GM18499 (cell line): ENCODE results near the gene MAP4K5.

Source experiments
- ATAC-seq: cut with Tn5 transposase; IDR thresholded peaks from one replicate; pipeline ENCODE4 v1.9.1; 2021; ENCODE audit warnings: moderate number of reproducible peaks; ENCODE audit not compliant: insufficient read depth, unreplicated experiment

The MAP4K5 gene

DNA sequence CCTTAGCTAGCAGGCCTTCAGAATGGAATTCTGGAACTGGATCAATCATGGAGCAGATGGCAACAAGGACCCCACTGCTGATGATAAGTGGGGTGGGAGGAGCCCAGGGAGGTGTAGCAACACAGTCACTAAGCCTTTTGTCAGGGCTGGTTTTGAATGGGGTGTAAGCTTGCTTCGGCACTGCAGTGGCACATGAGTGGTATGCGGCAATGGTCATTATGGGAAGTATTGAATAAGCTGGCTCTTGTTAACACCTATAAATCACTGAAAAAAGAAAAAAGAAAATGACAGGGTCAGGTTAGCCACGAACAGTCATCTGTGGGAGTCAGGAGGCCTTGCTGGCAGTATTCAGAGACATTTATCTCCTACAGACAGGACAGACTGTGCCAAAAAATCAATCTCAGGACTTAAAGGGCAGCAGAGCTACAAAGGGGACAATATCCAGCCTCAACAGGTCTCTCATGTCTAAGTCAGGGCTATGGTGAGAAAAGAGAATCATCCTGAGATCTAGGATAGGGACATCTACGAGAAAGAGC, 154.8 kb downstream of the MAP4K5 start:
- no peak for ATAC-seq

DNA sequence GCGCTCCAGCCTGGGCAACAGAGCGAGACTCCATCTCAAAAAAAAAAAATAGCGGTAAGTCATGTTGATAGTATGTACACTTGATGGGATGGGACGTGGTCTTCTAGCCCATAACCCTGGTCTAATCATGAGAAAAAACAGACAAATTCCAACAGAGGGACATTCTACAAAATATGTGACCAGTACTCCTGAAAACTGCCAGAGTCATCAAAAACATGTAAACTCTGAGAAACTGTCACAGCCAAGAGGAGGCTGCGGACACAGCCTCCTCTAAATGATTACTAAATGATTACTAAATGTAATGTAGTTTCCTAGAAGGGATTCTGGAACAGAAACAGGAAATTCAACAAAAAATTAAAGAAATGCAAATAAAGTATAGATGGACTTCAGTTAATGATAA, 156.6 kb downstream of the MAP4K5 start:
- ATAC-seq: no peak

DNA sequence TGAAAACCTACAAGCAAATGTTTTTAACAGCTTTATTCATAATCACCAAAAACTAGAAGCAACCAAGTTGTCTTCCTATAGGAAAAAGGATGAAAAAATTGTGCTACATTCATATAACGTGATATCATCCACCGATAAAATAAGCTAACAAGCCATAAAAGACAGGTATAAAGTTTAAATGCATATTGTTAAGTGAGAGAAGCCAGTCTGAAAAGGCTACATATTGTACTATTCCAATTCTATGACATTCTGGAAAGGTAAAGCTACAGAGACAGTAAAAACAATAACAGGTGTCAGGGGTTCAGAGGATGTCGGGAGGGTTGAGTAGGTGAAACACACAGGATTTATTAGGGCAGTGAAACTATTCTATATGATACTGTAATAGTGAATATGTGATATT, 158.4 kb downstream of the MAP4K5 start:
- ATAC-seq: no peak

DNA sequence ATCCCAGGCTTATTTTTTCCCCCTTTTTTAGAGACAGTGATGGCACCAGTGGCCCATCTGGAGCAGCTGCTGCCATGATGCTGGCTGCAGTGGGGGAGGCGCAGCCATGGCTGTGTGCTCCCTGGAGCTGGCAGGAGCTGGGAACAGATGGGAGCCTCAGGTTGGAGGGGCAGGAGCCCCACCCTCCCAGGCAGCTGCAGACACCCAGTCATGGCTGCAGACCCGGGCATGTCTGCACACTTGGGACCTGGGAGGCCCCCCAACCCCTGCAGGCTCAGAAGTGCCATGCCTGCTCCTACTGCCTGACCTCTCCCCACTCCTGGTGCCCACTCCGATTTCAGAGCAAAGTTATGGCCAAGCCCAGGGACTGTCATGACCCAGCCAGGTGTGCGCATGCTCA, 160.8 kb downstream of the MAP4K5 start:
- no peak for ATAC-seq
